ENCODE results near the gene SMTN. TPM values are rescaled to one million over a fixed set of nuclear protein-coding genes. Genes with fewer than 3 reads are reported as not detected.

Gene SMTN
- total RNA-seq (2013; cell fraction: nucleolus; rRNA removed): 15.6 and 17.7 TPM in 2 replicates
- 7.7 and 10.2 TPM in 2 replicates for total RNA-seq (2014; rRNA removed)
- 2.1 and 3.7 TPM in 2 replicates for total RNA-seq (2014; rRNA removed; fragmentation: Illumina TruSeq; extraction: Trizol)
- total RNA-seq (2021): 19.8 and 21.9 TPM in 2 replicates
- 4.3 TPM for polyA plus RNA-seq (2011; ENCODE audit: low read depth)
- 3.2 and 4.7 TPM in 2 replicates for polyA plus RNA-seq (2011; rRNA removed)
- polyA plus RNA-seq (2011; cell fraction: cytosol; rRNA removed): 7.2 TPM in 2 replicates
- polyA plus RNA-seq (2011; cell fraction: nucleus; rRNA removed): 35.7 and 50.1 TPM in 2 replicates
- 8.1 and 9.6 TPM in 2 replicates for polyA plus RNA-seq (2012)
- polyA plus RNA-seq (2014; fragmentation: Illumina TruSeq; extraction: Trizol): 1.7 and 3.0 TPM in 2 replicates
- polyA plus RNA-seq (2014; fragmentation: Nextera tagmentation; extraction: Ambion mirVana): 1 to 10 TPM in 1 of 2 experiments, under 1 TPM in 1; 0.92 to 2.6 TPM
- polyA plus RNA-seq (2014; rRNA removed): 4.9 and 8.2 TPM in 2 replicates
- 10 to 100 TPM; 16.4 to 20.9 TPM for polyA plus RNA-seq (2016; fragmentation: Nextera tagmentation; extraction: Ambion mirVana)
- polyA minus RNA-seq (2011; rRNA and poly(A)+ RNA removed): 4.6 and 7.0 TPM in 2 replicates
- 3.4 and 6.3 TPM in 2 replicates for polyA minus RNA-seq (2011; cell fraction: cytosol; rRNA and poly(A)+ RNA removed)
- 20.2 and 25.1 TPM in 2 replicates for polyA minus RNA-seq (2011; cell fraction: nucleus; rRNA and poly(A)+ RNA removed)
- Bru-seq, nascent RNA: percentile 50 among the genes with signal in this experiment
- percentile 55 among the genes with signal in this experiment for BruChase-seq, experiment 1, labeled RNA remaining after a 6-hour chase
- percentile 51 among the genes with signal in this experiment for BruChase-seq, experiment 2, labeled RNA remaining after a 2-hour chase
- long read RNA-seq, experiment 1, partial matches to known transcripts: 1 of 5 reads
- long read RNA-seq, experiment 1, other reads (novel, unspliced or antisense): 1 of 5 reads
- long read RNA-seq, experiment 2, partial matches to known transcripts: 0 of 1 reads
- long read RNA-seq, experiment 2, other reads (novel, unspliced or antisense): 1 of 1 reads

DNA sequence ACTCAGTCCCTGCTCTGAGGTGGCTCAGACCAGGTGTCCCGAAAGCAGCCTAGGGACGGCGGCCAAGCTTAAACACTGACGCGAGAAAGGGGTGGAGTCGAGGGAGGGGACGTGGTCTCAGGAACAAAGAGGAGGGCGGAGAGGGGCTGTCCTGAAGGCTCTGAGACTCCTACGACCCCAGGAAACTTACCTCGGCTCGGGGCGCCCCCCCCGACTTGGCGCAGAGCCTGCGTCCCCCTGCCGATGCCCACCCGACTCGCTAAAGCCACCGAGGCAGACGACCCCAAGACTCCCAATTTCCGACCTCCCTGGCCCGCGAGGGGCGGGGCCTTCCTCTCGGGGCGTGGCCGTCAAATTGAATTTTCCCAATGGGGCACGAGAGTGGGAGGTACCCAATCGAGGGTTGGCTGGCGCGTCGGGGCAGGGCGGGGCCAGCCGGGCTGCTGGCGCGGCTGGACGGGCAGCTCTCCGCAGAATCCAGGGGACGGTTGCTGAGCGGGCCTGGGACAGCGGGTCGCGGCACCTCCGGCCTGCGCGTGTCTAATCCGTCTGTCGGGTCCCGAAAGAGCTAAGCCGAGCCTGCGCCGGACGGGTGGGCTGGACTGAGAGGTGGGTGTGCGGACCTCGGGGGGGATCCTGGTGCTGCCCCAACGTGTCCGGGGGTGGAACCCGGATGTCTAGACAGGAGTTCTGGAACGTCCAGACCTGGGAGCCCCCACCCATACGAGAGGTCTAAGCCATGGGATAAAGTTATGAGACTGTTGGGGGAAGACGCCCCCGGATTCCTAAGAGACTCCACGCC lies at the start of gene SMTN:
Gene SMTN, plus strand, starts transcription at position 471 of the 802 bp plus-strand sequence. CDS start 1,941 bp downstream, outside the sequence.
- no peaks in the 10 kb centered on the region for H4K20me1 ChIP-seq (ENCODE audit: control insufficient read depth, insufficient read depth)
- H3K36me3 ChIP-seq (ENCODE audit: control insufficient read depth in 2 of 2, insufficient read depth in 2 of 2, low read length in 1 of 2): no peaks in the 10 kb centered on the region
- peak within 1 kb of the TSS; percentile 80 for H3K4me3 ChIP-seq
- H3K27ac ChIP-seq (ENCODE audit: control insufficient read depth, insufficient read depth): peak within 1 kb of the TSS; percentile 71
- no TSS peak for BruUV-seq (replicated peaks)
- H3K27me3 ChIP-seq (replicated peaks in 1 of 2; ENCODE audit: control insufficient read depth in 2 of 2, insufficient read depth in 2 of 2, low read length in 1 of 2): no peaks in the 10 kb centered on the region
- H3K79me2 ChIP-seq (ENCODE audit: control insufficient read depth, insufficient read depth, low read length): peaks cover 11% of the 10 kb centered on the region
- WGBS (ENCODE audit: insufficient coverage, insufficient replicate concordance, low lambda C conversion rate, missing lambda C conversion rate): under 1% methylated on average over 63 of the region's 63 CpGs
- ChIA-PET POLR2A (interaction anchor here (0.6 to 1.3 kb wide), 3 partner anchors 112 to 209 kb away, joined by 3 to 5 read pairs (median 3); partner anchors contain the start of gene TUG1), CTCF (interaction anchor here (0.6 to 7.9 kb wide), 5 partner anchors 17 to 318 kb away, joined by 3 to 59 read pairs (median 4); no protein-coding TSS in a partner anchor), RAD21 (ENCODE audit: unreplicated experiment) (interaction anchor here (0.6 to 1.2 kb wide), 5 partner anchors 26 to 447 kb away, joined by 3 to 6 read pairs (median 4); partner anchors contain the start of genes MORC2, SELENOM and TUG1), SMC1A (ENCODE audit: uncharacterized antibody, unreplicated experiment) (interaction anchor here (1.1 to 1.4 kb wide), 2 partner anchors 107 to 112 kb away, joined by 3 to 4 read pairs; partner anchors contain the start of genes MORC2 and TUG1)
- in situ Hi-C loops (cut with MboI) (loop anchor here (5.0 kb wide), 1 partner anchor 114 kb away; the partner anchor contains the start of genes MORC2 and TUG1), intact Hi-C loops (cut with micrococcal nuclease; ENCODE audit: unreplicated experiment) (loop anchor here (5.0 to 10.0 kb wide), 4 partner anchors 109 to 446 kb away; partner anchors contain the start of genes PIK3IP1 and SLC35E4)
- H3K9me3 ChIP-seq (replicated peaks; ENCODE audit: control insufficient read depth, insufficient read depth, low read length): no peaks in the 10 kb centered on the region
- DNase-seq (ENCODE audit: low read depth, low spot score): peak; percentile 56
- peak within 1 kb of the TSS; percentile 95 for H2AFZ ChIP-seq (ENCODE audit: control insufficient read depth, low read depth, low read length)
- H3K9ac ChIP-seq (ENCODE audit: control insufficient read depth, insufficient read depth, low read length): peak within 1 kb of the TSS; percentile 75
- FAIRE-seq: peak; percentile 91
- H3K4me1 ChIP-seq (ENCODE audit: control insufficient read depth, insufficient read depth, low read length): peaks cover 28% of the 10 kb centered on the region
- H3K4me2 ChIP-seq (ENCODE audit: control insufficient read depth, insufficient read depth): peak within 1 kb of the TSS; percentile 98
- peak; percentile 74 for ATAC-seq
- TF ChIP-seq KAT2A (conservative IDR thresholded peaks at IDR 0.05; ENCODE audit: control insufficient read depth, low read depth, low read length) (no peak), IKZF1 (conservative IDR thresholded peaks at IDR 0.05) (peak; percentile 51; the same call in 1 of the 2 replicates), LARP7 (IDR thresholded peaks at IDR 0.05) (peak; percentile 18; the same call in 1 of the 2 replicates), FOXM1 (IDR thresholded peaks at IDR 0.05; ENCODE audit: low read depth, low read length) (no peak), FOXK2 (IDR thresholded peaks at IDR 0.05) (no peak), RELB (IDR thresholded peaks at IDR 0.05; ENCODE audit: low read depth) (no peak), TAF1 (IDR thresholded peaks at IDR 0.05; ENCODE audit: borderline replicate concordance, low read depth, low read length) (peak; percentile 84), MXI1 (IDR thresholded peaks at IDR 0.05; ENCODE audit: low read depth, low read length) (0 out of 2 replicates have a peak, but pooled peaks have one; percentile 41), HCFC1 (IDR thresholded peaks at IDR 0.05; ENCODE audit: low read length) (no peak), EGR1 (IDR thresholded peaks at IDR 0.05; ENCODE audit: borderline replicate concordance in 1 of 2, low read depth in 2 of 2, low read length in 2 of 2) (peak in 1 of 2 experiments; percentile 71; a peak in 1 of 3 replicates), BACH1 (IDR thresholded peaks at IDR 0.05; ENCODE audit: borderline replicate concordance) (0 out of 2 replicates have a peak, but pooled peaks have one; percentile 30)
- TF ChIP-seq, protein P1, sequence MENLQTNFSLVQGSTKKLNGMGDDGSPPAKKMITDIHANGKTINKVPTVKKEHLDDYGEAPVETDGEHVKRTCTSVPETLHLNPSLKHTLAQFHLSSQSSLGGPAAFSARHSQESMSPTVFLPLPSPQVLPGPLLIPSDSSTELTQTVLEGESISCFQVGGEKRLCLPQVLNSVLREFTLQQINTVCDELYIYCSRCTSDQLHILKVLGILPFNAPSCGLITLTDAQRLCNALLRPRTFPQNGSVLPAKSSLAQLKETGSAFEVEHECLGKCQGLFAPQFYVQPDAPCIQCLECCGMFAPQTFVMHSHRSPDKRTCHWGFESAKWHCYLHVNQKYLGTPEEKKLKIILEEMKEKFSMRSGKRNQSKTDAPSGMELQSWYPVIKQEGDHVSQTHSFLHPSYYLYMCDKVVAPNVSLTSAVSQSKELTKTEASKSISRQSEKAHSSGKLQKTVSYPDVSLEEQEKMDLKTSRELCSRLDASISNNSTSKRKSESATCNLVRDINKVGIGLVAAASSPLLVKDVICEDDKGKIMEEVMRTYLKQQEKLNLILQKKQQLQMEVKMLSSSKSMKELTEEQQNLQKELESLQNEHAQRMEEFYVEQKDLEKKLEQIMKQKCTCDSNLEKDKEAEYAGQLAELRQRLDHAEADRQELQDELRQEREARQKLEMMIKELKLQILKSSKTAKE (IDR thresholded peaks at IDR 0.05; ENCODE audit: low read depth, poor library complexity, severe bottlenecking): no peak
- TF ChIP-seq, protein P2, sequence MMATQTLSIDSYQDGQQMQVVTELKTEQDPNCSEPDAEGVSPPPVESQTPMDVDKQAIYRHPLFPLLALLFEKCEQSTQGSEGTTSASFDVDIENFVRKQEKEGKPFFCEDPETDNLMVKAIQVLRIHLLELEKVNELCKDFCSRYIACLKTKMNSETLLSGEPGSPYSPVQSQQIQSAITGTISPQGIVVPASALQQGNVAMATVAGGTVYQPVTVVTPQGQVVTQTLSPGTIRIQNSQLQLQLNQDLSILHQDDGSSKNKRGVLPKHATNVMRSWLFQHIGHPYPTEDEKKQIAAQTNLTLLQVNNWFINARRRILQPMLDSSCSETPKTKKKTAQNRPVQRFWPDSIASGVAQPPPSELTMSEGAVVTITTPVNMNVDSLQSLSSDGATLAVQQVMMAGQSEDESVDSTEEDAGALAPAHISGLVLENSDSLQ (IDR thresholded peaks at IDR 0.05): peak; percentile 71
